HG03039 (cell line): ENCODE results near the gene KERA.

Experiments used
- ATAC-seq: cut with Tn5 transposase; IDR thresholded peaks from one replicate; pipeline ENCODE4 v1.9.1; 2021; ENCODE audit warnings: mild to moderate bottlenecking, moderate library complexity; ENCODE audit not compliant: unreplicated experiment

Gene KERA

DNA sequence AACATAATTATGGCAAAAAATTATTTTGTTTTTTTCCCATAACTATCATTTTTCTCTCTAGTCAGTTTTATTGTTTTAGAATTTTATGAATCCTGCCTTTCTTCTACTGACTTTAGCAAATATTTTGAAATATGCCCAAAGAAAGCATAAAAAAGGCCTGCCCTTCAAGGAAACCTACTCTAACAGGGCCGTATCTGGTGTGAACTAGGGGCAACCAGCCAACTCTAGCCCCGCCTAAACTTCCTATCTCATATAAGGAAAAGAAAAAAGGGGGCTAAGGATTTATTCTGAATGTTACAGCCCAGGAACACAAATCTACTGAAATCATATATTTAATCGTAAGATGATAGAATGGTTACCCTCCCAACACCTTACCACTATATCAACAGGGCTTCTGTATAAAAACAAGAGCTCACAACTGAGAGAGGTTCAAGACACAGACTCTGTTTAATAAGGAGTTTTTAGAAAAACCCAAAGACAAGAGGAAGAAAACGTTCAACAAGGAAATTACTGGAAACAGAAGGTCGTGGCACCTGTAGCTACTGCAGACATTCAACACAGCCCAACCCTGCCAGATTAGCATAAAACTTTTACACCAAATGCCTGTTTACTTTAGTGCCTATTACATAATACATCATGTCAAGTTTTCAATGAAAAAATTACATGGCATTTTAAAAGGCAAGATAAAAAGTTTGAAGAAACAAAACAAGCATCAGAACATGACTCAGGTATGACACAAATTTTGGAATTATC lies 40.1 kb downstream of the KERA start:
- no peak for ATAC-seq

DNA sequence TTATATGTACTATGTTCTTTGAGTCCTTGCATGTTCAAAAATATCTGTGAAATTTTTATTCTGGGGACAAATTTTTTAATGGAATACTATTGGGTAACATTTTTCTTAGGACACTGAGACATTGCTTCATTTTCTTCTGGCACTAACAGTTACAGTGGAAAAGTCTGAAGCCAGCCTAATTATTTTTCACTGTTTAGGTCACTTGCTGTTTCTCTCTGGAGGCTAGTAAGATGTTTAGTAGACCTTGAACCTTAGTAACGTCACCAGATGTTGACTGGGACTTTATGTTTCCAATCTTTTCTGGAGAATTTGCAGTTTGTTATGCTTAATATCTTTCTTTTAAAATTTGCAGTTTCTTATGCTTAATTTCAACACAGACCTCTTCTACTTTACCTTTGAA lies 40.8 kb downstream of the KERA start:
- no peak for ATAC-seq

DNA sequence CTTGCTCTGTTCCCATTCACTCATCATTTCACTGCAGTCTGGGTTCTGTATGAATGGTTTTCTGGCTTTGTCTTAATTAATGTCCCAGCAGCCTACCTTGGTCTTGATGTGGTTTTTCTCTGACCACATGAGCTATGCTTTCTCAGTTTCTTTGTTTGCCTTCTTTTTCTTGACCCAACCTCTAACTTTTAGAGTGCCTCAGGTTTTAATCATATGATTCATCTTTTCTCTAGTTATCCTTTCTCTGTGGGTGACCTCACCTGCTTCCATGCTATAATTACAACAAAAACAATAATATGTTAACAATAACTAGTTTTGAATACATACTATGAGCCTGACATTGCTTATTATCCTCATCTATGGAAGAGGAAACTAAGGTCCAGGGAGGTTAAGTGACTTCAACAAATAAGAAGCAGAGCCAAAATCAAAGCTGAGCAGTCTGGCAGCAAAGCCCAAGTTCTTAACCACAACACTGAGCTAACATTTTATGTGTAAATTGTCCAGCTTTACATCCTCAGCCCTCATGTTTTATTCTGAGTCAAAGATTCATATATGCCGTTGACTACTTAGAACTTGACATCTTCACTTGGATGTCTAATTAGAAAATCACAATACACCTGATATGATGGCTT lies 48.4 kb downstream of the KERA start:
- ATAC-seq, result peak; percentile 80

DNA sequence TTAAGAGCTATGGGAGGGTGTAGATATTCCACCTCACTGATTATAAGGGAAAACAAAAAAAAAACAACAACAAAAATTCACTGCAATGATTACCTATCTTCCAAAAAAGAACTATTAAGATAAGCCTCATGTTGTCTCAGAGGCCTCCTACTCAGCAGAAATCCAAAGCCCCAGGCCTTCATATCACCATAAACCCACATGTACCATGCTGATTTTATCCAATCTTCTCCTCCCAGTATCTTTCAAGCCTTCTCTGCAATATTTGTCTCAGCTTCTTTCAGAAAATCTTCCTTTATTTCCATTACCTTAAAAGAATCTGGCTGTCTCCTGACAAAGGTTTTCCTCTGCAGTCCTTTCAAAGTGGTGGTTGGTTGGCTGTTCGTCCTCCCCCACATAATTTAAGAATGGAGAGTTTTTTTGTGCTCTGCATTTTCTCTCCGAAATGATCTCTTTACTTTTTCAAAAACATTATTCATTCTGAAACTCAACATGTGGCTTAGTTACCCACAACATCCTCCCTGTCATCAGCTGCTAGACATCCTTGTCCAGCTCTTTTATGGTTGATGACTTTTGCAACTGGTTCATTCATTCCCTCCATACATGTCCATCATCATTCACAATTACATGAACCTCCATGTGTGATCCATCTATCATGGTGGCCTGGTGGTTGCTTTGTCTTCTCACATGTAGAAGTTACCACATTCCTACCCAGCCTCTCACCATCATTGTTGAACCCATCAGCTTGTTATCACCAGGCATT lies 50.1 kb downstream of the KERA start:
- peak; percentile 77 for ATAC-seq

DNA sequence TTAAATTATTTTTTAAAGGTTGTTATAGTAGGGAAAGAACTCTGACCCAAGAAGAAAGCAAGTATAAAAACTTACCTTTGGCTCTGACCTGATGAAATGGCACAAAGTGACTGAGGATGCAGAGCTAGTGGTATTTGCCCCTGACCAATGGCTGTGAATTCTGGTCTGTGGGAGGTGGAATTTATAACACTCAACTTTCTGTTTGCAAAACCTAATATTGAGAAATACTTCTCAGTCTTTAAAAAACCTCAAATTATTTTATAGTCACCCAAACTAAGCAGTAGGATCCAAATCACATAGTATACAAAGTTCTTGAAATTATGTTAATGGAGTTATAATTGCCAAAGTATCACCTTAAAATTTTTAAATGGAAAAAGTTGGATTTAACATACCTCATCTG lies 53.0 kb downstream of the KERA start, which contains the start of gene EPYC:
Gene EPYC, minus strand, starts transcription at position 101 of the 400 bp plus-strand sequence. CDS start 2,407 bp downstream, outside the sequence.
- ATAC-seq, result no peak

DNA sequence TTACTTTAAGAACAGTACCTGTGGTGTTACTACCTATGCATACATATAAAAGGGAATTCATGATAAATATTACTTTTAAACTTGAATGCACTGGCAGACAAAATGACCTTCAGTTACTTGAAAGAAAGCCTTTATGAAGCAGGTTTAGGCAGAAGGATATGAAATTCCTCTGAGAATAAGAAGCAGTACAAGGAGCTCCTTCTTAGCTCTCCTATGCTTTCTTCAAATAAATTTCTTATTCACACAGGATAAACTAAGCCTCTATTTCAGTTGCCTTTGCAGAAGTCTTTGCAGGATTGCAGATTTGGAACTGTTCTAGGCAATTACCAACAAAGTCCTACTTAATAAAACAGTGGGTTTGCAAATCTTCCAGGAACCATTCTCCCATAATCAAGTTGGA lies 54.1 kb downstream of the KERA start:
- no peak for ATAC-seq

DNA sequence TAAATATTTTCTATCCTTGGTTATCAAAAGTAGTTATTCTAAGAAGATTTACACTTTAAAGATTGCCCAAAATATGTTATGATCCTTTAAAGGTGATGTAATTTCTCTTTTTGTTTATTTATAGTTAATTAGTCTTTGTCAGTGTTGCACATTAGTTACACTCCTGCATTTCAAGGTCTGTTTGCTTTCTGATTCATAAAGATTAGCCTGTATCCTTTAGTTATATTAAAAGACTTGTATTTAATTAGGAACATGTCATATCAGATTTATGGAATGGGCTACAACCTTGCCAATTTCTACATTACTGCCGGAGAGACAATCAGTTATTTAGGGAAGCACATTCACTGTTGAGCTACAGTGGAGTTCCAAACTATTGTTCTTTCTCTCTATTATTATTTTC lies 56.5 kb downstream of the KERA start:
- no peak for ATAC-seq
